ENCODE measurements around the gene CCDC12.

Gene CCDC12

DNA sequence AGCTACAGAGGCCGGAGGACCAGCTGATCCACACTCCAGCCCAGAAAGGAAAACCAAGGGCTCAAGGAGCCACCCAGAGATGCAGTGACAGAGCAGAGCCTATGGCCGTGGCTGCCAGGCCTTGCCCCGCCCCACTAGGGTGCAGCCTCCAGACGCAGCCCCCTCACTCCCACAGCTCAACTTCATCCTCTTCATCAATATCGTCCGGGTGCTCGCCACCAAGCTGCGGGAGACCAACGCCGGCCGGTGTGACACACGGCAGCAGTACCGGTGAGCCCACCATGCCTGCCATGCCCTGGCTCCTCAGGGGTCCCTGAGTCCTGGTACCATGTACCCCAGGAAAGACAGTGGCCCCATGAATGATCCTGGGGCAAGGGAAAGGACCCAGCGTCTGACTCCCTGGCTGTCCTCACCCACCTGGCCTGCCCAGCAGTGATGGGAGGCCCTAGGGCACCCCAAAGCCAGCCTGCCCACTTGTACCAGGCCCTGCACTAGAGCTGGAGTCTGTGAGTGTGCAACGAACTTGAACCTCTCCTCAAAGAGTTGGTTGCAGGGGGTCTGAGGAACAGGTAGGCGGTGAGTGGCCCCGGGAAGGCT is 74.9 kb downstream of the CCDC12 start:
- no peaks in the 10 kb centered on the region for H3K79me2 ChIP-seq (ENCODE audit: insufficient read depth, low read length)
- H2AFZ ChIP-seq (ENCODE audit: low read depth, low read length) = no peak overlapping the region
- no peaks in the 10 kb centered on the region for H3K9me3 ChIP-seq (ENCODE audit: insufficient read depth, low read length, severe bottlenecking)
- no peak overlapping the region for H3K9ac ChIP-seq (ENCODE audit: low read depth, low read length)
- no peaks in the 10 kb centered on the region for H3K4me1 ChIP-seq (ENCODE audit: insufficient read depth, low read length)
- no peak overlapping the region for H3K4me3 ChIP-seq (ENCODE audit: low read depth in 1 of 2, low read length in 2 of 2)
- ATAC-seq (ENCODE audit: insufficient read depth, low read depth) (no peak), DNase-seq (no peak)
- H3K27me3 ChIP-seq (ENCODE audit: insufficient read depth, low read length, poor library complexity) = no peaks in the 10 kb centered on the region
- no peak overlapping the region for H3K4me2 ChIP-seq (ENCODE audit: insufficient read depth, low read length)
- H4K20me1 ChIP-seq (ENCODE audit: insufficient read depth, low read length) = no peaks in the 10 kb centered on the region; the same call in 1 of the 2 replicates
- H3K36me3 ChIP-seq (ENCODE audit: insufficient read depth, low read length) = no peaks in the 10 kb centered on the region
- H3K27ac ChIP-seq (ENCODE audit: low read length) = no peak overlapping the region
- TF ChIP-seq, protein P1, sequence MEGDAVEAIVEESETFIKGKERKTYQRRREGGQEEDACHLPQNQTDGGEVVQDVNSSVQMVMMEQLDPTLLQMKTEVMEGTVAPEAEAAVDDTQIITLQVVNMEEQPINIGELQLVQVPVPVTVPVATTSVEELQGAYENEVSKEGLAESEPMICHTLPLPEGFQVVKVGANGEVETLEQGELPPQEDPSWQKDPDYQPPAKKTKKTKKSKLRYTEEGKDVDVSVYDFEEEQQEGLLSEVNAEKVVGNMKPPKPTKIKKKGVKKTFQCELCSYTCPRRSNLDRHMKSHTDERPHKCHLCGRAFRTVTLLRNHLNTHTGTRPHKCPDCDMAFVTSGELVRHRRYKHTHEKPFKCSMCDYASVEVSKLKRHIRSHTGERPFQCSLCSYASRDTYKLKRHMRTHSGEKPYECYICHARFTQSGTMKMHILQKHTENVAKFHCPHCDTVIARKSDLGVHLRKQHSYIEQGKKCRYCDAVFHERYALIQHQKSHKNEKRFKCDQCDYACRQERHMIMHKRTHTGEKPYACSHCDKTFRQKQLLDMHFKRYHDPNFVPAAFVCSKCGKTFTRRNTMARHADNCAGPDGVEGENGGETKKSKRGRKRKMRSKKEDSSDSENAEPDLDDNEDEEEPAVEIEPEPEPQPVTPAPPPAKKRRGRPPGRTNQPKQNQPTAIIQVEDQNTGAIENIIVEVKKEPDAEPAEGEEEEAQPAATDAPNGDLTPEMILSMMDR (IDR thresholded peaks at IDR 0.05; ENCODE audit: borderline replicate concordance, extremely low read depth, low read length, poor library complexity, severe bottlenecking) = no peak
- TF ChIP-seq EZH2 (IDR thresholded peaks at IDR 0.05; ENCODE audit: borderline replicate concordance, low read depth, low read length, severe bottlenecking) = no peak

DNA sequence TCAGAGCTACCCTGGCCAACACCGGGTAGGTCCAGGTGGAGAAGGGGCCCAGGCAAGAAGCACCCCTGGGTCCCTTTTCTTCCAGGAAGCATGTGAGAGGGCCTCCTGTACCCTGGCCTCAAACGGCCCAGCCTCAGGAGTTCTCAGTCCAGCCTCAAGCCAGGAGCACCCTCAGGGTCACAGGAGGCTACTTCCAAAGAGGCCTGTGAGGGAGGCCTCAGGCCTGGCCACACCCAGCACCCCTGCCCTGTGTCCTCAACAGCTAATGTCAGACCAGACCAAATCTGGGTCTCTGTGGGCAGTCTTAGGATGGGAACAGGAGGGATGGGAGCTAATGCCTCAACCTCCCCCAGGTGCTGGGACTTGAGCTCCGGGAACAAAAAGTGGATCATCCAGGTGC is 75.5 kb downstream of the CCDC12 start:
- TF ChIP-seq, protein P1 (IDR thresholded peaks at IDR 0.05; ENCODE audit: borderline replicate concordance, extremely low read depth, low read length, poor library complexity, severe bottlenecking) = no peak
- TF ChIP-seq EZH2 (IDR thresholded peaks at IDR 0.05; ENCODE audit: borderline replicate concordance, low read depth, low read length, severe bottlenecking) = no peak
- H3K4me2 ChIP-seq (ENCODE audit: insufficient read depth, low read length) = no peak overlapping the region
- H3K9me3 ChIP-seq (ENCODE audit: insufficient read depth, low read length, severe bottlenecking) = no peaks in the 10 kb centered on the region
- no peaks in the 10 kb centered on the region; the same call in none of the 2 replicates for H4K20me1 ChIP-seq (ENCODE audit: insufficient read depth, low read length)
- no peak overlapping the region for H3K9ac ChIP-seq (ENCODE audit: low read depth, low read length)
- no peak overlapping the region for H3K4me3 ChIP-seq (ENCODE audit: low read depth in 1 of 2, low read length in 2 of 2)
- H3K36me3 ChIP-seq (ENCODE audit: insufficient read depth, low read length) = no peaks in the 10 kb centered on the region
- DNase-seq (no peak), ATAC-seq (ENCODE audit: insufficient read depth, low read depth) (no peak)
- no peak overlapping the region for H3K27ac ChIP-seq (ENCODE audit: low read length)
- H3K4me1 ChIP-seq (ENCODE audit: insufficient read depth, low read length) = no peaks in the 10 kb centered on the region
- H3K79me2 ChIP-seq (ENCODE audit: insufficient read depth, low read length) = no peaks in the 10 kb centered on the region
- H3K27me3 ChIP-seq (ENCODE audit: insufficient read depth, low read length, poor library complexity) = no peaks in the 10 kb centered on the region
- no peak overlapping the region for H2AFZ ChIP-seq (ENCODE audit: low read depth, low read length)

DNA sequence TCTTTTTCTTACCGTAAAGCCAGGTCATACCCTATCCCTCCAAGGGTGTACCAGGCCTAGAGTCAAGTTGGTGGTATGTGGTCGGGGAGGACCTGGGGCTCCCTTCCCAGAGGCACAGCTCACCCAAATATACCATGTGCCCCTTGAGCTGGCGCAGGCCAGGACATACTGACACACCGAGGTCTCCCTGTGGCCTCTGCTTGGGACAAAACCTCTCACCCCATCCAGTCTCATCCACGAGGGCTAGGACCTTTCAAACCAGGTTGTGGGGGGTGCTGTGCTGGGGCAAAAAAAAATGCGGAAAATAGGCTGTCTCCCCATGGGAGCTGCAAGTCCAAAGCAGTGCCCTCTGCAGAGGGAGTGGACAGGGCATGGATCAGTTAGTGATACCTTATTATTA is 76.2 kb downstream of the CCDC12 start:
- H2AFZ ChIP-seq (ENCODE audit: low read depth, low read length) = no peak overlapping the region
- no peaks in the 10 kb centered on the region for H3K27me3 ChIP-seq (ENCODE audit: insufficient read depth, low read length, poor library complexity)
- H3K4me1 ChIP-seq (ENCODE audit: insufficient read depth, low read length) = no peaks in the 10 kb centered on the region
- no peaks in the 10 kb centered on the region for H3K79me2 ChIP-seq (ENCODE audit: insufficient read depth, low read length)
- H3K36me3 ChIP-seq (ENCODE audit: insufficient read depth, low read length) = no peaks in the 10 kb centered on the region
- H4K20me1 ChIP-seq (ENCODE audit: insufficient read depth, low read length) = no peaks in the 10 kb centered on the region; the same call in none of the 2 replicates
- no peak overlapping the region for H3K9ac ChIP-seq (ENCODE audit: low read depth, low read length)
- DNase-seq (no peak), ATAC-seq (ENCODE audit: insufficient read depth, low read depth) (no peak)
- no peak overlapping the region for H3K4me2 ChIP-seq (ENCODE audit: insufficient read depth, low read length)
- TF ChIP-seq, protein P1 (IDR thresholded peaks at IDR 0.05; ENCODE audit: borderline replicate concordance, extremely low read depth, low read length, poor library complexity, severe bottlenecking) = no peak
- no peak for TF ChIP-seq EZH2 (IDR thresholded peaks at IDR 0.05; ENCODE audit: borderline replicate concordance, low read depth, low read length, severe bottlenecking)
- no peak overlapping the region for H3K4me3 ChIP-seq (ENCODE audit: low read depth in 1 of 2, low read length in 2 of 2)
- H3K27ac ChIP-seq (ENCODE audit: low read length) = no peak overlapping the region
- H3K9me3 ChIP-seq (ENCODE audit: insufficient read depth, low read length, severe bottlenecking) = no peaks in the 10 kb centered on the region

DNA sequence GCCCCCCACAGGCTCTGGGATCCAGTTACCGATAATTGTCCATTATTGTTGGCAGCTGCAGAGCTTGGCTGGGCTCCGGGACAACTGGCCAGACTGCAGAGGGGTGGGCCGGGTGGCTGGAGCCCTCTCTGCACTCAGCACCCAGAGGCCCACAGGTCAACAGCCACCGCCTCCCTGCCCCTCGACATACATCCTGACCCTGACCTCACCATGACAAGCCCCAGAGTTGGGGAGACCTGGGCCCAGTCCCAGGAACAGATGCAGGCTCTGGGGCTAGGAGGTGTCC is 76.6 kb downstream of the CCDC12 start:
- no peaks in the 10 kb centered on the region for H3K36me3 ChIP-seq (ENCODE audit: insufficient read depth, low read length)
- H3K27ac ChIP-seq (ENCODE audit: low read length) = no peak overlapping the region
- no peaks in the 10 kb centered on the region for H3K9me3 ChIP-seq (ENCODE audit: insufficient read depth, low read length, severe bottlenecking)
- no peaks in the 10 kb centered on the region for H3K4me1 ChIP-seq (ENCODE audit: insufficient read depth, low read length)
- H3K4me2 ChIP-seq (ENCODE audit: insufficient read depth, low read length) = no peak overlapping the region
- TF ChIP-seq, protein P1 (IDR thresholded peaks at IDR 0.05; ENCODE audit: borderline replicate concordance, extremely low read depth, low read length, poor library complexity, severe bottlenecking) = no peak
- TF ChIP-seq EZH2 (IDR thresholded peaks at IDR 0.05; ENCODE audit: borderline replicate concordance, low read depth, low read length, severe bottlenecking) = no peak
- no peaks in the 10 kb centered on the region for H3K79me2 ChIP-seq (ENCODE audit: insufficient read depth, low read length)
- no peak overlapping the region for H3K9ac ChIP-seq (ENCODE audit: low read depth, low read length)
- H3K27me3 ChIP-seq (ENCODE audit: insufficient read depth, low read length, poor library complexity) = no peaks in the 10 kb centered on the region
- no peak overlapping the region for H3K4me3 ChIP-seq (ENCODE audit: low read depth in 1 of 2, low read length in 2 of 2)
- no peaks in the 10 kb centered on the region; the same call in none of the 2 replicates for H4K20me1 ChIP-seq (ENCODE audit: insufficient read depth, low read length)
- H2AFZ ChIP-seq (ENCODE audit: low read depth, low read length) = no peak overlapping the region
- no peak for ATAC-seq (ENCODE audit: insufficient read depth, low read depth)
- no peak for DNase-seq

Data from DND-41 (cell line).